ENCODE data around the gene CRYBG1.

The CRYBG1 gene

DNA sequence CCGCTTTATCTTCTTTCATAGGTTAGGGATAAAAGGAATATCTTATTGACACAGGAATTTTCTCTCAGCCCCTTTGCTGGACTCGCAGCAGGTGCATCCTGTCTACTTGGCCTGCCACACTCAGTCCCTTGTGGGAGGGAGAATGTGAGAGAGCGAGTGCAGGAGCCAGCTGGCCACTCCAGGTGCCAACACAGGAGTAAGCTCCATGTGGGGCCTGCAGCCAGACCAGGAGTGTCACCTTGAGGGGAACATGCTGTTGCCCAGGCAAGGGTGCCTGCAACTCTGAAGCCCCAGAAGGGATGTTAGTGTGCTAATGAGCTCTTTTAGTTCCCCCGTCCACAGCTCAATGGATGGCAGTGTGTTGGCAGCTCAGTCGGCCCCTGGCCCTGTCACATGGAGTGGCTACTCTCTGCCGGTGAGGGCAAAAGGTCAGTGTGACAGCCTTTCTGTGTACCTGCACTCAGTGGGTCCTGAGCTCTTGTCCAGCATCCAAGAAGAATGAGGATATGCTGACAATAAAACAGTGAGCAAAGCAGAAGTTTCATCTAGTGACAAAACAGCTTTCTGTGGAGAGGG is 57.1 kb downstream of the CRYBG1 start:
- Histone ChIP-seq H3K4me2 (ENCODE audit: low read depth, low read length, poor library complexity, severe bottlenecking) (no peak overlapping the region), H3K36me3 (ENCODE audit: insufficient read depth, low read length) (no peaks in the 10 kb centered on the region), H3K4me1 (ENCODE audit: insufficient read depth, low read length, poor library complexity, severe bottlenecking) (no peaks in the 10 kb centered on the region), H3K79me2 (ENCODE audit: insufficient read depth, low read length) (no peaks in the 10 kb centered on the region), H4K20me1 (ENCODE audit: insufficient read depth, low read length, poor library complexity, severe bottlenecking) (no peaks in the 10 kb centered on the region), H3K9me2 (replicated peaks; ENCODE audit: low read depth, low read length) (no peaks in the 10 kb centered on the region), H2AFZ (ENCODE audit: low read length) (no peak overlapping the region), H3K27me3 (ENCODE audit: insufficient read depth, low read length, poor library complexity, severe bottlenecking) (no peaks in the 10 kb centered on the region), H3K9me3 (ENCODE audit: insufficient read depth, low read depth, low read length) (no peaks in the 10 kb centered on the region), H3K9ac (ENCODE audit: low read depth, low read length, poor library complexity, severe bottlenecking) (no peak overlapping the region), H3F3A (ENCODE audit: low read depth) (no peaks in the 10 kb centered on the region), H3K4me3 (ENCODE audit: low read length, poor library complexity, severe bottlenecking) (no peak overlapping the region)
- TF ChIP-seq, protein P1, sequence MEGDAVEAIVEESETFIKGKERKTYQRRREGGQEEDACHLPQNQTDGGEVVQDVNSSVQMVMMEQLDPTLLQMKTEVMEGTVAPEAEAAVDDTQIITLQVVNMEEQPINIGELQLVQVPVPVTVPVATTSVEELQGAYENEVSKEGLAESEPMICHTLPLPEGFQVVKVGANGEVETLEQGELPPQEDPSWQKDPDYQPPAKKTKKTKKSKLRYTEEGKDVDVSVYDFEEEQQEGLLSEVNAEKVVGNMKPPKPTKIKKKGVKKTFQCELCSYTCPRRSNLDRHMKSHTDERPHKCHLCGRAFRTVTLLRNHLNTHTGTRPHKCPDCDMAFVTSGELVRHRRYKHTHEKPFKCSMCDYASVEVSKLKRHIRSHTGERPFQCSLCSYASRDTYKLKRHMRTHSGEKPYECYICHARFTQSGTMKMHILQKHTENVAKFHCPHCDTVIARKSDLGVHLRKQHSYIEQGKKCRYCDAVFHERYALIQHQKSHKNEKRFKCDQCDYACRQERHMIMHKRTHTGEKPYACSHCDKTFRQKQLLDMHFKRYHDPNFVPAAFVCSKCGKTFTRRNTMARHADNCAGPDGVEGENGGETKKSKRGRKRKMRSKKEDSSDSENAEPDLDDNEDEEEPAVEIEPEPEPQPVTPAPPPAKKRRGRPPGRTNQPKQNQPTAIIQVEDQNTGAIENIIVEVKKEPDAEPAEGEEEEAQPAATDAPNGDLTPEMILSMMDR (conservative IDR thresholded peaks at IDR 0.05; ENCODE audit: low read length): no peak
- no peak for TF ChIP-seq EZH2phosphoT487 (IDR thresholded peaks at IDR 0.05; ENCODE audit: borderline replicate concordance)

DNA sequence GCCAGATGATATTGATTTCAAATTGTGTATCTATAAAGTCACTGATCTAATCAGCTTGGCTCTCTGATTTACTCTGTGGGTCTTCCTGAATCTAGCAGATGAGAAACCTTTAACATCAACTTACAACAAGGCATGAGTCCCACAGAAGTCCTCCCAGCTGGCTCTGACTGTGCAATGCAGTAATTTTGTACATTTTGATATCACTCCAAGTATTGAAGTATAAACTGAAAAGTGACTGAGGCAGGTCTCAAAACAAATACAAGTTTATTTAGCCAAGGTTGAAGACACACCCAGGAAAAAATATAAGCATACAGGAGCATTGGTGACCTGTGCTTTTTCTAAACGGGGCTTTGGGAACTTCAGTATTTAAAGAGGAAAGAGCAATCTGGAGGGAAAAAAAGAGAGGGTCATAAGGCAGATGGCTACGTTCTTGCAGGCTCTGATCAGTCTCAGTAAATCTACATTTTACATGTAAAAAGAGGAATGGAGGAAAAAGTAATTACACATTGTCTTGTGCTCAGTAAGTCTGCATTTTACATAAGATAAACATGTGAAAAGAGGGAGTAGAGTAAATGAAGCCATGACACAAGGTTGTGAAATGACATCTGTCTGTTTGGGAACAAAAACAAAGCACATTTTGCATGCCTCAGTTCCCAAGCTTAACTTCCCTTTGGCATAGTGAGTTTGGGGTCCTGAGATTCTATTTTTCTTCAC is 59.5 kb downstream of the CRYBG1 start:
- H4K20me1 ChIP-seq (ENCODE audit: insufficient read depth, low read length, poor library complexity, severe bottlenecking): no peaks in the 10 kb centered on the region
- H2AFZ ChIP-seq (ENCODE audit: low read length): no peak overlapping the region
- H3K27me3 ChIP-seq (ENCODE audit: insufficient read depth, low read length, poor library complexity, severe bottlenecking): no peaks in the 10 kb centered on the region
- TF ChIP-seq EZH2phosphoT487 (IDR thresholded peaks at IDR 0.05; ENCODE audit: borderline replicate concordance): no peak
- TF ChIP-seq, protein P1 (conservative IDR thresholded peaks at IDR 0.05; ENCODE audit: low read length): no peak
- no peaks in the 10 kb centered on the region for H3K4me1 ChIP-seq (ENCODE audit: insufficient read depth, low read length, poor library complexity, severe bottlenecking)
- H3K9me2 ChIP-seq (replicated peaks; ENCODE audit: low read depth, low read length): no peaks in the 10 kb centered on the region
- H3F3A ChIP-seq (ENCODE audit: low read depth): no peaks in the 10 kb centered on the region
- H3K9me3 ChIP-seq (ENCODE audit: insufficient read depth, low read depth, low read length): no peaks in the 10 kb centered on the region
- no peaks in the 10 kb centered on the region for H3K79me2 ChIP-seq (ENCODE audit: insufficient read depth, low read length)
- no peak overlapping the region for H3K9ac ChIP-seq (ENCODE audit: low read depth, low read length, poor library complexity, severe bottlenecking)
- H3K4me3 ChIP-seq (ENCODE audit: low read length, poor library complexity, severe bottlenecking): no peak overlapping the region
- H3K4me2 ChIP-seq (ENCODE audit: low read depth, low read length, poor library complexity, severe bottlenecking): no peak overlapping the region
- H3K36me3 ChIP-seq (ENCODE audit: insufficient read depth, low read length): no peaks in the 10 kb centered on the region

DNA sequence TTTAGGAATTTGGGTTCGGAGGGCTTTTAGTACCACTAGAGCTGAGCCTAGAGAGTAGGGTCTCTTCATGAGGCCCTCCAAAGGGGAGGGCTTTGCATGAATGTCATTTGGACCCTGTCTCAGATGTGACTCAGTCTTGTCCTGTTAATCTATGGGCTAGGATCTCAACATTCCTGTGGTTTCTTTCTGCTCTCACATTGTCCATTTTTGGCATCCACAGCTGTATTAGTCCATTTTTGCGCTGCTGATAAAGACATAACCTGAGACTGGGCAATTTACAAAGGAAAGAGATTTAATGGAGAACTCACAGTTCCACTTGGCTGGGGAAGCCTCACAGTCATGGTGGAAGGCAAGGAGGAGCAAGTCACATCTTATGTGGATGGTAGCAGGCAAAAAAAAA is 61.0 kb downstream of the CRYBG1 start:
- Histone ChIP-seq H3K27me3 (ENCODE audit: insufficient read depth, low read length, poor library complexity, severe bottlenecking) (no peaks in the 10 kb centered on the region), H3K4me1 (ENCODE audit: insufficient read depth, low read length, poor library complexity, severe bottlenecking) (no peaks in the 10 kb centered on the region)

More for the DNA sequence above, 61.0 kb downstream of the CRYBG1 start:
- H4K20me1 ChIP-seq (ENCODE audit: insufficient read depth, low read length, poor library complexity, severe bottlenecking): no peaks in the 10 kb centered on the region
- H3K4me3 ChIP-seq (ENCODE audit: low read length, poor library complexity, severe bottlenecking): no peak overlapping the region
- no peak overlapping the region for H2AFZ ChIP-seq (ENCODE audit: low read length)
- H3K9me3 ChIP-seq (ENCODE audit: insufficient read depth, low read depth, low read length): no peaks in the 10 kb centered on the region
- no peaks in the 10 kb centered on the region for H3F3A ChIP-seq (ENCODE audit: low read depth)
- H3K9me2 ChIP-seq (replicated peaks; ENCODE audit: low read depth, low read length): no peaks in the 10 kb centered on the region
- no peaks in the 10 kb centered on the region for H3K36me3 ChIP-seq (ENCODE audit: insufficient read depth, low read length)
- no peak overlapping the region for H3K9ac ChIP-seq (ENCODE audit: low read depth, low read length, poor library complexity, severe bottlenecking)
- TF ChIP-seq, protein P1 (conservative IDR thresholded peaks at IDR 0.05; ENCODE audit: low read length): no peak
- no peak for TF ChIP-seq EZH2phosphoT487 (IDR thresholded peaks at IDR 0.05; ENCODE audit: borderline replicate concordance)
- no peaks in the 10 kb centered on the region for H3K79me2 ChIP-seq (ENCODE audit: insufficient read depth, low read length)
- H3K4me2 ChIP-seq (ENCODE audit: low read depth, low read length, poor library complexity, severe bottlenecking): no peak overlapping the region

Measured in Loucy (cell line).